ENCODE results near the gene KDM4B.
"Not testable (repeated sequence)": the region's sequence is repeated elsewhere in the genome, so short reads cannot be mapped to it uniquely, and the experiment has no call there.

Gene KDM4B

DNA sequence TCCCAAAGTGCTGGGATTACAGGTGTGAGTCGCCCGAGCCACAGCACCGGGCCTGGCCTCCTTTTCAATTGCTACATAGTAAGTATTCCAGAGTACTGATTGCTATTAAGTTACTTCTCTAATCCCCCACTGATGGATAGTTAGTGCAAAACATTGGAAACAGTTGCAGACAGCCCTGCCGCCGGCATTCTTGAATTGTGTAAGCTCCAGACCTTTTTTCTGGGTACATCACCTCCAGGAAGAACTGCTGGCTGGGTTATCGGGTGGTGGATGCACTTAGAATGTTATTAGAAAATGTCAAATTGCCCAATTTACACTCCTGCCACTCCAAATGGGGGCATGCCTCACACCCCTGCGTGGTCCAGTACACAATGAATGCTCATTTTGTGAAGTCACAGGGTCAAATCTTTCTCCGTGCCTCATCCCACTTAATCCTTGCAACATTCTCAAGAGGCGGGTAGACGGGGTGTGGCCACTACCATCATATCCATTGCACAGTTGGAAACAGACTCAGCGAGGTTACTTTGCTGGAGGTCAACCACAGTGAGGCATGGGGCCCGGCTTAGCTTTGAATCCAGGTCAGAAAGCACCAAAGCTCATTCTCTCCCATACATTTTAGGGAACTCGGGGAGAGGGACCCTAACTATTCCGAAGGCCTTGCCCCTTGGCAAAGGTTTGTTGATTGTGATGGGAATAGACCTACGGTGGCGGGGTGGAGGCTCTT is 1.0 kb upstream of the KDM4B start:
- DNase-seq (ENCODE audit: low read depth) = no peak

DNA sequence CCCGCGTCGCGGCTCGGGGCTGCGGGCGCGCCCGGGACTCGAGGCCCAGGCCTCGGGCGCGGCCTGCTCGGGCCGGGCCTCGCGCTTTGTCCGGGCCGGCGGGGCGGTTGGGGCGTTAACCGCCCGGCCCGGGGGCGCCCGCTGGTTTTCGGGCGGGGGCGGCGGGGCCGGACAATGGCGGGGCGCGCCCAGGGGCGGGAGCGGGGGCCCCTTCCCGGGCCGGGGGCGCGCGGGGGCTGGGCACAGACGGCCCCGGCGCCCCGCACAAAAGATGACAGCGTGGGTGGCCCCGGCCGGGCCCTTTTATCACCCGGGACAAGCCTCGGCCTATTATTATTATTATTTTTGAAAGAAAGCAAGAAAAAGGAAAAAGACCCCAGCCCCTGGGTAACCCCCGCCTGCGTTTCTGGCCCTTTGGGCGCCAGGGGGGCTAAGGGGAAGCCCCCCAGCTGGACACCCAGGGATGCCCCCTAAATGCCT is 419 bp downstream of the KDM4B start:
- no peak for DNase-seq (ENCODE audit: low read depth)

DNA sequence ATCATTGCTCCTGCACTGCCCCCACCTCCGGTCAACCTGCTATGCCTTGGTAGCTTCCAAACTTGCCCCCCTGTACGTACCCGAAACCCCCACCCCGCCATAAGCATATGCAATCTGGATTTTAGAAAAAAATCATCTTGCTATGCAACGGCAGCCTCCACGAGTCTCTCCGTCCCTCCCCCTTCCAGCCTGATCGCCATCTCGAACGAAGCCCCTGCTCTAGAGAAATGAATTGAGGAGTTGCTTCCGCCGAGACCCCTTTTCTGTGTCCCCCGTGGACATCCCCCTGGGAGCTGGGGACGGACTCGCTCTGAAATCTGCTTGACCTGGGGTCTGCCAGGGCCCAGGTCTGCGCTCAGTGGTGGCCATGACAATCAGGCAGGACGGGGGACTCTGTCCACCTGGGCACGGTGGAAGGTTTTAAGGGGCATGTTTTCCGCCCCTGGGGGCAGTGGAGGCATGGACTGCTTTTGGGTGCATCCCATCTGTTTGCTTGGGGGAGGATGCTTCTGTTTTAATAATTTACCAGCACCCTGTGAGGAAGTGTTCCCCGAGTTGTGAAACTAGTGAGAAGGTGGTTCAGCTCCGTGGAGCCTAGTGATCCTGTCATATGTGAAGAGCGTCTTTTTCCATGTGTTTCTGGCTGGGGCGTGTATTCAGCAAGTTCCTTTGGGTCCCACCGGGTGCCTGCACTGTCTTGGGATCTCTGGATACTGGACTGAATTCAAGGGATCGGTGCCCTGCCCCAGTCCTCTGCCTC is 1.0 kb downstream of the KDM4B start:
- DNase-seq (ENCODE audit: low read depth) = no peak

DNA sequence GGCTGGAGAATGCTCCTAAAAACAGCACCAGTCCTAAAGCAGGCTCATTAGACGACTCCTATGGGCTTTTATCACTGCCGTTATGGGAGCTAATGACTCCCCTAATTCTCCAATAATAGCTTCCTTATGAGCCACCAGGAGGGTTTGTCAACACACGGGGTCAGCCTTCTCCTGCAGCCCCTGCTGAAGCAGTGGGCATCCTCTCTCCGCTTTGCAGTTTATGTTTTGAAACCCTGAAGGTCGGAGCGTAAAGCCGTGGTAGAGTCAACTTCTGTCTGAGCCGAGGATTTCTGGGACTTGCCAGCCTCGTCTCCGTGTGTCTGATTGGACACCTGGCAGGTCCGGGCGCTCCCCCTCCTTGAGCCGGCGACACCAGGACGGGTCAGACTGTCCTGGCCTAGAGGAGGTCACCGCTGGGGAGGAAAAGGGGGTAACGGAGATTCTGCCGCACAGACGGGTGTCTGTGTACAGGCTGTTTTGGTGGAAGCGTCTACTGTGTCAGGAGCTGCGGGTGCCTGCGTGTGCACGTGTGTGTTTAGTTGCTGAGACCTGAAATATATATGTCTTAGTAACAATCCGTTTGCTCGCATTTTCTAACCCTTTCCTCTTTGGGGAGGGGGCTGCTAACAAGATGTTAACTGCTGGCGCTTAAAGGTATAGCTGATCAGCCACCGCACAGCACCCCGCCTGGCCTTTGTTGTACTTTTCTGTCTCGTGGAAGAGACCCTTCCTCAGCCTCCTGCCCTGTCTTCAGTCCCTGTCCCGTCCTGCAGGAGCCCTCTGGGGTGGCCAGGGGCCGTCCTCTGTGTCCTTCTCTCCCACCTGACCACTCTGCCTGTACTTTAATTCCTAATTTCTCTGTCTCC is 1.9 kb downstream of the KDM4B start:
- DNase-seq (ENCODE audit: low read depth) = no peak

DNA sequence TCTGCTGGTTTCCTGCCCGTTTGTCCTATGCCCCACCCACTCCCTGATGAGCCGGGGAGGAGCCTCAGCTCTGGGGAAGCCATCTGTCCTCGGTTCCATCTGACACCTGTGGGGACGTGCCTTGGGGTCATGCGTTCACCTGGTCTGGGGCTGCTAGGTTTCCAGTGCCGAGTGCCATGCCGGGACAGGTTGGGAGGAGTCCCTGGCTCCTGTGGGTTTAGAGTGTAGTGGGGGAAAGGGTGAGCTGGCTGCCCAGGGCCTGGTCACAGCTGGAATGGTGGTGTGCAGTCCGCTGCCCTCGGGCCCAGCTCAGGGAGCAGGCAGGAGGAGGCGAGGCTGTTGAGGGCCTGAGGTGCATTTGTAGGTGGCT is 2.5 kb downstream of the KDM4B start:
- DNase-seq (ENCODE audit: low read depth) = no peak

DNA sequence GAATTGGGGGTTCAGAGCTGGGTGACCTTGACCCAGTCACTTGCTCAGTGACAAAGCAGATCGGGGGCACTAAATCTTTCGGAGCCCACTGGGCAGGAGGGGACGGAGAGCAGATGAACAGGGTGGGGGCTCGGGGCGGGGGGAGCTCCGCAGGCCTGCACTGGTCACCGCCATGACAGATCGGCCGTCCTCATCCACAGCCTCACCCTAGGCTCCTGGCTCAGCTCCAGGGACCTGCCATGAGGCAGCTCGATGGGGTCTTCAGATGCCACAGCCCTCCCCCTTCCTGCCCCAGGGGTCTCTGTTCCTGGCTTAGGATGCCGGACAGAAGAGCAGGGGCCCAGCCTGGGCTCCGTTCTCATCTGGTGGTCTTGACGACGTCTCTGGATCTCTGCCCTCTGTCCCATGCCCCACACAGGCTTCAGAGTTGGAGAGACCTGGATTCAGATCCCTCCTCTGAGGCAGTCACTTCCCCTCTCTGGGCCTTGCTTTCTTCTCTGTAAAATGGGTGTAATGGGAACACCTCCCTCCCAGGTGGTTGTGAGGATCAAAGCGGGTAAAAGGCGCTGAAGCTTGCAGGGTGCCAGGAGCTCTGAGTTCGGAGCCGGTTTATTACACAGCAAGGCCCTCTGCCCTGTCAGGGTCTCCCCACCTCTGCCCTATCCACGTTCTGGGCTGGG is 3.0 kb downstream of the KDM4B start:
- DNase-seq (ENCODE audit: low read depth) = no peak

DNA sequence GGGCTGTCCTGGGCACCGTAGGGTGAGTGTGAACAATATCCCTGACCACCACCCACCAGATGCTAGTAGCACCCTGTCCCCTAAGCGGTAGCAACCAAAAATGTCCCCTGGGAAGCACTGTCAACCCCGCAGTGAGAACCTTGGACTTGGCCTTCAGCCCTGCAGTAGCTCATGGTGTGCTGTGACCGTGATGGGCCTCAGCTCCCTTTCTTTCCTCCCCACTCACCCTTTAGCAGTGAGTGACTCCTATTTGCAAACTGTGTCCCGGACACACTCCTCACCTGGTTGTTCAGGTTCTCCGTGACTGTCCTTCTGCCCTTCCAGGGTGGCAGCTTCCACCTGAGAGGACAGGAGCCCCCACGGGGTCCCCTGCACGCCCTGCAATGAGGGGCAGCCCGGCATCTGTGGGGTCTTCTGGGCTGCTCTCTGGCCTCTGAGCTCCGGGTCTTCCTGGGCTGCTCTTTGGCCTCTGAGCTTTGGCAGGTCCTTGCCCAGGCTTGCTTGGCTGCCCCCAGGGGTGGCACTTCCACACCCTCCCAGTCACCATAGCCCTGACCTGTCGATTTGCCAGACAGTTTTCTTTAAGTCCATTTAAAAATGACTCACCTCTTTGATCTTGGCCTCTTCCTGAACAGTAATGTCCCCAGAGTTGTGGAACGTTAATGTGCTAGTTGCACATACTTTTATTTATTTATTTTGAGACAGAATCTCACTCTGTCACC is 3.8 kb downstream of the KDM4B start:
- no peak for DNase-seq (ENCODE audit: low read depth)

DNA sequence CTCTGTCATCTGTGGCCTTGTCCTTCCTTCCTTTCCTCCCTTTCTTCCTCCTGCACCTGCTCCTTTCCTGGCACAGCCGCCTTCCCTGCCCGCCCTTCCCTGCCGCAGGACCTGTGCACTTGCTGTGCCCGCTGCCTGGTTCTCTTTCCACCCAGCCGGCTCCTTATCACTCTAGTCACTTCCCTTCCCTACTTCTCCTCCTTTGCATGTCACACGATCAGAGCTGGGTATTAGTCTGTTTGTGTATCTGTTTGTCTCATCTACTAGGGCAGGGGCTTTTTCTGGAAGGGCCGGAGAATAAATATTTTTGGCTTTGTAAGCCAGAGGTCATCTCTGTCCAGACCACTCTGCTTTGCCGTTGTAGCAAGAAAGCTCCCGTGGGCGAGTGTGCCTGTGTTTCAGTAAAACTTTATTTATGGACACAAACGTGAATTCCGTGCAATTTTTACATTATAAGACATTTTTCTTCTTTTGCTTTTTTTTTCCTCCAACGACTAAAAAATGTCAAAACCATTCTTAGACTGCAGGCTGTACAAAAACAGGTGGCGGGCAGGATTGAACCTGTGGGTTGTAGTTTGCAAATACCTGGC is 6.1 kb downstream of the KDM4B start:
- DNase-seq (ENCODE audit: low read depth) = no peak

DNA sequence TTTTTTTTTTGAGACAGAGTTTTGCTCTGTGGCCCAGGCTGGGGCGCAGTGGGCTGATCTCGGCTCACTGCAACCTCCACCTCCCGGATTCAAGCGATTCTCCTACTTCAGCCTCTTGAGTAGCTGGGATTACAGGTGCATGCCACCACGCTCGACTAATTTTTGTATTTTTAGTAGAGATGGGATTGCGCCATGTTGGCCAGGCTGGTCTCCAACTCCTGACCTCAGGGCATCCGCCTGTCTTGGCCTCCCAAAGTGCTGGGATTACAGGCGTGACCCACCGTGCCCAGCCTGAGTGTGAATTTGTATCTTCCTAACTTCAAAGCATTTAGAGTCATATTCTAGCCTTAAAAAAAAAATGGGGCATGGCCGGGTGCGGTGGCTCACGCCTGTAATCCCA is 6.7 kb downstream of the KDM4B start:
- not testable (repeated sequence) for DNase-seq (ENCODE audit: low read depth)

DNA sequence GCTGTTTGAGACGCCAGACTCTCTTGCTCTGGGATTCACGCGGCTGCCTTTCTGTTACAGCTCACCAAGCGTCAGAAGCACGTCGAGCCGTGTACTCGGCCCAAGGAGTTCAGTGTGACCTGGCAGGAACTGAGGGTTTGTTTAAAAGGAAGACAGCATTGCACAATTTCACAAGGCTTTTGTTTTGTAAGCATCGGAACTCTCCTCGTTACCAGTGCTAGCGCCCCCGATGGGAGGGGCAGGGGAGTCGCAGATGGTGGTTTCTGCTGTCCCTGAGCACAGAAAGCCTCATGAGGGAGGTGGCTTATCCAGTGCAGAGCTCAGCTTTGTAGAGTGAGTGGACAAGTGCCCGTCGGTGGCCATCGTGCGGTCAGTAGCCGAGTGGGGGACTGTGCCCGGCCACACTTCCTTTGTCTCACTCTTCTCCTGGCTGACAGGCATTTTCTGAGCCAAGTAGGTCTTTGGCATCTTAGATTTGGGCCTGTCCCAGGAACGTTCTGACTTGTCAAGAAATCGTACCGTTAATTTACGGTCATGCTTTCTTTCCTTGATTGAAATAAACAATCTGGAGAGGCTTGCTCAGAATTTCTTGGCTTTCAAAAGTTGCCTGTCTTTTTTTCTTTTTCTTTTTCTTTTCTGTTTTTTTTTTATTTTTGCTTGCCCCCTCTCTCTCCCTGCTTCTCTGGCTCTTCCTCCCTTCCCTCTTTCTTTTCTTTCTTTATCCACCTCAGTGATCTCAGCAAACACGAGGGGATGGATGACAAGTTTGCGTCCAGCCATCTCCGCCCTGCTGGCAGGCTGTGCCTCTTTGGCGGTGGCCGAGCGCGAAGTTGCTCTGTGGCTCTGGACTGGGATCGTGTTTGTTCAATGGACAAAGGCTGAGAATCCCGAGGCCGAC is 7.7 kb downstream of the KDM4B start:
- DNase-seq (ENCODE audit: low read depth) = no peak

DNA sequence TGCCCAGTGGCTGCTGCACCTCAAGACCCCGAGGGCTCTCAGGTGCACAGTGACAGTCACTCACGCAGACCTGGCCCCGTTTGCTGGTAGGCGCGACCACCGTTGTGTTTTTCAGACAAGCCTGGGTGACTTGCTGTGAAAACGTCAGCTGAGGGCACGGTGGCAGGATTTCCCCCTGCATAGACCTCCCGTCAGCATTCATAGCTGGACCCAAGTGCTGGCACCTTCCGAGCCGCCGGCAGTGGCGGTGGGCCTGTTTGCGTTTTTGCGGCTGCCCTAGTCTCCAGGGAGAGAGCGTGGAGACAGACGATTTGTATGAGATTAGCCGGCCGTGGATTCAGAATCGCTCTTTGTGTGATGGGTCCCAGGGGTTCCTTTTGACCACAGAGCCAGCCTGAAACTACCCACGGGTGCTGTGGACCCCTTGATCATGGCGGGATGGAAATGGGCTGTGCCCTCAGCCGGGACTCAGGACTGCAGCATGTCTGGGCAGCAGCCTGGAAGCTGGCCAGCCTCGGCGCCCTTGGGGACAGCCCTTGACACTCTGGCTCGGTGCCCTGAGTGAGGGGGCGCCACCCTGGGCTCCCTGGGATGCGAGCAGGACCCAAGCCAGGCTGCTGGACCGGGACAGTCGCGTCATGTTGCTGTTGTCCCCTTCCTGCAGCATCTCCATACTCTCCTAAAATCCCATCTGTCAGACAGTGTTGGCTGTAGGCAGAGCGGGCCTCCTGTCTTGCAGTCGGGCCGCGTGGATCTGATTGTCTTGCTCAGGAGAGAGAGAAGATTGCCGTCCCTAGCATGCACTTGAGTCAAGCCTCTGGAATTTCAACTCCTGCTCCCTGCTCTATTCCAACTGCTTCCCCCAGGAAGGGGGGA is 8.6 kb downstream of the KDM4B start:
- no peak for DNase-seq (ENCODE audit: low read depth)

DNA sequence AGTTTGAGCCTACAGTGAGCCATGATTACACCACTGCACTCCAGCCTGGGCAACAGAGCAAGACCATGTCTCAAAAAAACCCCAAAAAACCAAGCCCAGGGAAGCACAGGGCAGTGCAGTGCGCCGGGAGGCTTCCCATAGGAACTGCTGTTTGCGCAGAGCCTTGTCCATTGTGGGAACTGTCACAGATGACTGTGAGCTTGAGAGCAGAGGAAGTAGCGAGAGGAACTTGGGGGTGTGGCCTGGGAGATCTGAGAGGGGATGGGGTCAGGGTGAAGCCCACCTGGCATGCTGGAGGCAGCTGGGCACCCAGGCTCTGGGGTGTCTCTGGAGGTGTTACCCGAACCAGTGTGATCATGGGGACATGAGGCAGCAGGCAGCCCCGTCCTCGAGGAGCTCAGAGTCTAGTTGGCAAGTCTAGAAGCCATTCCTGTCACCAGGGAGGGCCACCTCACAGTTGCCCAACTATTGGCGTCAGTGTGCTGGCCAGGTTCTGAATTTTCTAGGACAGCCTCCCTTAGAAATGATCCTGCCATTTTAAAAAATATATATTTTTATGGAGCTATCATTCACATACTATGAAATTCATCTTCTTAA is 10.4 kb downstream of the KDM4B start:
- DNase-seq (ENCODE audit: low read depth) = no peak

DNA sequence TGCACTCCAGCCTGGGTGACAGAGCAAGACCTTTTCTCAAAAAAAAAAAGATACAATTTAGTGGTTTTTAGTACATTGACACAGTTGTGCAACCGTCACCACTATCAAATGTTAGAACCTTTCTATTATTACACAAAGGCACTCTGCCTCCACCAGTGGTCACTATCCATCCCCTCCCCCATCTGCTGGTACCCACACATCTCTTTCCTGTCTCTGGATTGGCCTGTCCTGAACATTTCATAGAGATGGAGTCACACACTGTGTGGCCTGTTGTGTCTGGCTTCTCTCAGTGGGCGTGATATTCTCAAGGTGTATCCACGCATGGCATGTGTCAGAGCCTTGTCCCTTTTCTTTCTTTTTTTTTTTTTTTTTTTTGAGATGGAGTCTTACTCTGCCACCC is 11.2 kb downstream of the KDM4B start:
- no peak for DNase-seq (ENCODE audit: low read depth)

DNA sequence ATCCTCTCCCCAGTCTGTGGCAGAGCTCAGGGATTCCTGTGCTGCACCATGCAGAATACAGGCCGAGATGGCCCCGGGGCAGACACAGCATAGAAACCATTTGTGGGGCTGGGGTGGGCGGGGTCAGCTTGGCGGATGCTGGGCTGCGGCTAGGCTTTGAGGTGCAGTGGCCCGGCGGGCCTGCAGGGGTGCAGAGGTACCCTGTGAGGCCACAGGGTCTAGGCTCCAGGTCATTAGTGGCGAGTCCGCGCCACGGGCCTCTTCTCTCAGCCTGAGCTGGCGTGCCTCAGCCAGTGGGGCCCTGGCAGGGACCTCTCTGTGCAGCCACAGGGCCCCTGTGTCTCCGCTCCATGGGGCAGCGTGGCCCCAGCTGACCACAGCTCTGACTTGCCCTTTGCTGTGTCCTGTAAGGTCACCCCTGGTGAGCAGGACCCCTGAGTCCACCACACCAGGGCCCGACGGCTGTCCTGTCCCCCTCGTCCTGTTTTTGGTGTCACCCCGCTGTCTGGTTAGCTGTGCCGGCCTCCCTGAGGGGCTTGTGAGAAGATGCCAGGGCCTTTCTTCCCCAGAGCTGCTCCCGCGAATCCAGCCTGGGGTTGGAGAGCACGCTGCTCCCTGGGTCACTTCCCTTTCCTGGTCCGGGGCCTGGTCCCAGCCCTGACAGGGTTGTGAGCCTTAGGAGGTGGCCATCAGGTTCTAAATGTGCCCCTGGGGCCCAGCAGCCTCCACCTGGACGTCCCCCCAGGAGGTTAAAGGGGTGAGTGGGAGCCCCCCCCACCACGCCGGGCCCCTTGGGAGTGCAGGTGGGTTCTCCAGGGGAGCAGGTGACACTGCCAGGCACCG is 12.1 kb downstream of the KDM4B start:
- DNase-seq (ENCODE audit: low read depth) = no peak

DNA sequence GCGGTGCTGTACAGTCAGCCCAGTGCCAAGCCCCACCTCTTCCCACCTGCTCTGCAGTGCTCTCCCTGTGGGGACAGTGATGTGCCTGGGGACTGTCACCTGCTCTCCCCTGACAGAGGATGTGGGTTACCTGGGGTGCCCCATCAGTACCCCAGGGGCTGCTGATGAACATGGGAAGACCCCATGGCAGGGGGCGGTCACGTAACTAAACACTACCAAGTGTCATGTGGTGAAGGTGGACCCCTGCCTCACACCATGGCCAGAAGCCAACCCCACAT is 12.7 kb downstream of the KDM4B start:
- no peak for DNase-seq (ENCODE audit: low read depth)

DNA sequence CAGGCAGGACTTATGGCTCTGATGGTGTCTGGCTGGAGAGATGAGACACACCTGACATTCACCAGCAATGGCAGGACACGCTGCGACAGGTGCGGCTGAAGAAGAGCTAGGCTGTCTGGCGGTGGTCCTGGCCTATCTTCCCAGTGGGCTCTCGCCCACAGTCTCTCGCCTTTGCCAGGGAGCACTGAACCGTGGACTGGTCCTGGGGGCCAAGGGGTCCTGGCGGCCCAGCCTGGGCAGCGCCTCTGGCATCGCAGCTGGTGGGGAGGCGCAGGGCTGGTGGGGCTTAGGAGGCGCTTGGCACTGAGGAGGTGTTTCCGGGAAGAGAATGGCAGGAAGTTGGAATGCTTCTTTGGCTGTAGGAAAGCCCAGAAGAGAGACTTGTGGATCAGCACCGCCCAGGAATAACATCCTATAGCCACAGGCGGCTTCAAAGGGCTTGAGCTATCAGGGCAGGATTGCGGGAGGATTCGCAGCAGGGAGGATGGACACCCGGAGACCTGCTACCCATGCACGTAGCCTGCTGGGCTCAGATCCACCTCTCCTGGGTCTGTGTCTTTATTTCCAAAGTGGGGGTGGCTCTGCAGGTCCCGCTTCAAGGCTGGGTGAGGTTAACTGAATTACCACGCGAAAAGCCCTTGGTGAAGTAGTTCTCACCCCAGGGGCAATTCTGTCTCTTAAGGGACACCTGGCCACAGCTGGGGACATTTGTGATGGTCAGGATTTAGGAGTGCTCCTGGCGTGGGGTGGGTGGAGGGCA is 14.6 kb downstream of the KDM4B start:
- no peak for DNase-seq (ENCODE audit: low read depth)

DNA sequence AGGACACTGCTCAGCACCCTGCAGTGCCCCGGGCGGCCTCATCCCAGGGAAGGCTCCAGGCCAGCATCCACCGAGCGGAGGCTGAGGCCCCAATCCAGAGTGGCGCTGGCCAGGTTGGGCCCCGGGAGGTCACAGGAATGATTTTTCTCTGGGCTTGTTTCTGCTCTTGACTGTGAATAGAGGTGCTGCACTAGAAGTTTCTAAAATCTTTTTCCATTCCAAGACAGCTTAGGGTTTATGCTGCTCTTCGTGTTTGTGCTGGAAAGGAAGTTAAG is 15.1 kb downstream of the KDM4B start:
- no peak for DNase-seq (ENCODE audit: low read depth)
